Nephron (organoid): ENCODE results near the gene FAM174B.

Experiments used
- H3K27ac Mint-ChIP-seq, 3 experiments: 2 replicates each; pipeline ENCODE4 v1.8.0; 2020; ENCODE audit warnings: mixed read lengths in 3 of 3, mild to moderate bottlenecking in 2 of 3, moderate library complexity in 1 of 3
- H3K27me3 Mint-ChIP-seq: 2 replicates; pipeline ENCODE4 v1.8.0; 2021; ENCODE audit warnings: low read depth, mild to moderate bottlenecking, moderate library complexity, mixed read lengths
- H3K36me3 Mint-ChIP-seq: 2 replicates; pipeline ENCODE4 v1.8.0; 2020; ENCODE audit warnings: low read depth, mixed read lengths
- H3K4me1 Mint-ChIP-seq: 2 replicates; pipeline ENCODE4 v1.8.0; 2020; ENCODE audit warnings: mixed read lengths
- H3K4me3 Mint-ChIP-seq, 3 experiments: 2 replicates each; pipeline ENCODE4 v1.8.0; 2020; ENCODE audit warnings: mild to moderate bottlenecking in 3 of 3, mixed read lengths in 3 of 3, moderate library complexity in 2 of 3
- H3K9me3 Mint-ChIP-seq: 2 replicates; pipeline ENCODE4 v1.8.0; 2020; ENCODE audit warnings: mixed read lengths
- CTCF ChIP-seq, 3 experiments: fragments of 200-600 bp; sonication (generic); IDR thresholded peaks; one replicate each; pipeline ENCODE4 v1.5.0; 2021; ENCODE audit warnings: antibody characterized with exemption in 3 of 3; ENCODE audit not compliant: unreplicated experiment in 3 of 3

FAM174B gene

GRCh38 chr15:92687195-92687602, 31.6 kb upstream of the FAM174B start:
- H3K36me3 Mint-ChIP-seq: peaks cover 18% of the 10 kb centered on the region
- H3K27ac Mint-ChIP-seq: no peak overlapping the region
- peaks cover 25% of the 10 kb centered on the region for H3K4me1 Mint-ChIP-seq
- no peak for TF ChIP-seq CTCF (IDR thresholded peaks at IDR 0.05; ENCODE audit: unreplicated experiment in 3 of 3)
- H3K9me3 Mint-ChIP-seq: peaks cover 18% of the 10 kb centered on the region
- no peak overlapping the region for H3K4me3 Mint-ChIP-seq
- no peaks in the 10 kb centered on the region for H3K27me3 Mint-ChIP-seq

- peak overlapping the region in 1 of 3 experiments; percentile 17 for H3K4me3 Mint-ChIP-seq
- H3K27me3 Mint-ChIP-seq: no peaks in the 10 kb centered on the region
- peaks cover 7% of the 10 kb centered on the region for H3K36me3 Mint-ChIP-seq
- H3K4me1 Mint-ChIP-seq: peaks cover 29% of the 10 kb centered on the region
- peak; percentile 61 to 73 (median 67) for TF ChIP-seq CTCF (IDR thresholded peaks at IDR 0.05; ENCODE audit: unreplicated experiment in 3 of 3)
- peak overlapping the region in 2 of 3 experiments; percentile 69 to 83 for H3K27ac Mint-ChIP-seq
- H3K9me3 Mint-ChIP-seq: peaks cover 7% of the 10 kb centered on the region
These were observed 27.9 kb upstream of the FAM174B start for GRCh38 chr15:92683511-92683834.

- H3K9me3 Mint-ChIP-seq: peaks cover 2% of the 10 kb centered on the region
- peak overlapping the region in 2 of 3 experiments; percentile 69 to 83 for H3K27ac Mint-ChIP-seq
- H3K27me3 Mint-ChIP-seq: no peaks in the 10 kb centered on the region
- TF ChIP-seq CTCF (IDR thresholded peaks at IDR 0.05; ENCODE audit: unreplicated experiment in 3 of 3): no peak
- H3K4me1 Mint-ChIP-seq: peaks cover 34% of the 10 kb centered on the region
- H3K4me3 Mint-ChIP-seq: peak overlapping the region in 1 of 3 experiments; percentile 17
- H3K36me3 Mint-ChIP-seq: peaks cover 2% of the 10 kb centered on the region
These were observed 27.4 kb upstream of the FAM174B start for GRCh38 chr15:92682741-92683510.

- Mint-ChIP-seq H3K36me3 (no peaks in the 10 kb centered on the region), H3K9me3 (no peaks in the 10 kb centered on the region), H3K4me3 (no peak overlapping the region), H3K27me3 (no peaks in the 10 kb centered on the region), H3K27ac (peak overlapping the region; percentile 20 to 69 (median 65)), H3K4me1 (peaks cover 36% of the 10 kb centered on the region)
- no peak for TF ChIP-seq CTCF (IDR thresholded peaks at IDR 0.05; ENCODE audit: unreplicated experiment in 3 of 3)
These were observed 25.6 kb upstream of the FAM174B start for GRCh38 chr15:92681141-92681631.

- Mint-ChIP-seq H3K27me3 (no peaks in the 10 kb centered on the region), H3K27ac (peak overlapping the region in 1 of 3 experiments; percentile 11), H3K36me3 (no peaks in the 10 kb centered on the region), H3K9me3 (no peaks in the 10 kb centered on the region), H3K4me3 (no peak overlapping the region), H3K4me1 (peaks cover 33% of the 10 kb centered on the region)
- TF ChIP-seq CTCF (IDR thresholded peaks at IDR 0.05; ENCODE audit: unreplicated experiment in 3 of 3): no peak
These were observed 22.4 kb upstream of the FAM174B start for GRCh38 chr15:92677999-92678398.

DNA sequence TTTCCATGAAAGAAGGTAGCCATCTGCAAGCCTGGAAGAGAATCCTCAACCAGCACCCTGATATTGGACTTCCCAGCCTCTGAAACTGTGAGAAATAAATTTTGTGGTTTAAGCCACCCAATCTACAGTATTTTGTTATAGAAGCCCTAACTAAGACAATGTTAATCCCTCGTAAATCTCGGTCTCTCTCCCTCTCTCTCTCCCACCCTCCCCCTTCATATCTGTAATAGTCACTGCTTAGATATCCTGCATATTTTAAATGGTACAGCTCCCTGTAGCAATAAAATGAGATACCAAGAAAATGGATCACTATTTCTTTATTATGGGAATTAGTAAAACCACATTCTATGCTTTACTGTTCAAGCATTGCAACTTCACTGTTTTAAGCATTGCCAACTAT, 21.0 kb upstream of the FAM174B start:
- no peaks in the 10 kb centered on the region for H3K27me3 Mint-ChIP-seq
- H3K36me3 Mint-ChIP-seq: no peaks in the 10 kb centered on the region
- no peaks in the 10 kb centered on the region for H3K9me3 Mint-ChIP-seq
- peaks cover 36% of the 10 kb centered on the region for H3K4me1 Mint-ChIP-seq
- TF ChIP-seq CTCF (IDR thresholded peaks at IDR 0.05; ENCODE audit: unreplicated experiment in 3 of 3): no peak
- H3K27ac Mint-ChIP-seq: peak overlapping the region in 1 of 3 experiments; percentile 33
- H3K4me3 Mint-ChIP-seq: no peak overlapping the region
